Activated T-cell treated with anti-CD3 and anti-CD28 coated beads, Interleukin-2, amount 50 U/mL, for 24 hours (primary cell): ENCODE data around the gene KIAA0930.
A peak's percentile ranks its signal among the peaks of the same experiment; 100 is the strongest.

Experiments used
- DNase-seq: peaks from one replicate; pipeline ENCODE4 v3.0.0-alpha.2; 2020
- H3K27ac Mint-ChIP-seq: 2 replicates; pipeline ENCODE4 v1.8.0; 2020; ENCODE audit warnings: mild to moderate bottlenecking, mixed read lengths
- H3K27me3 Mint-ChIP-seq: 2 replicates; pipeline ENCODE4 v1.8.0; 2020; ENCODE audit warnings: mixed read lengths
- H3K36me3 Mint-ChIP-seq: 2 replicates; pipeline ENCODE4 v1.8.0; 2020; ENCODE audit warnings: low read depth, mixed read lengths
- H3K4me1 Mint-ChIP-seq: 2 replicates; pipeline ENCODE4 v1.8.0; 2020; ENCODE audit warnings: low read depth, mixed read lengths
- H3K4me3 Mint-ChIP-seq: 2 replicates; pipeline ENCODE4 v1.8.0; 2020; ENCODE audit warnings: mild to moderate bottlenecking, moderate library complexity, mixed read lengths
- H3K9me3 Mint-ChIP-seq: 2 replicates; pipeline ENCODE4 v1.8.0; 2020; ENCODE audit warnings: mixed read lengths

The KIAA0930 gene

DNA sequence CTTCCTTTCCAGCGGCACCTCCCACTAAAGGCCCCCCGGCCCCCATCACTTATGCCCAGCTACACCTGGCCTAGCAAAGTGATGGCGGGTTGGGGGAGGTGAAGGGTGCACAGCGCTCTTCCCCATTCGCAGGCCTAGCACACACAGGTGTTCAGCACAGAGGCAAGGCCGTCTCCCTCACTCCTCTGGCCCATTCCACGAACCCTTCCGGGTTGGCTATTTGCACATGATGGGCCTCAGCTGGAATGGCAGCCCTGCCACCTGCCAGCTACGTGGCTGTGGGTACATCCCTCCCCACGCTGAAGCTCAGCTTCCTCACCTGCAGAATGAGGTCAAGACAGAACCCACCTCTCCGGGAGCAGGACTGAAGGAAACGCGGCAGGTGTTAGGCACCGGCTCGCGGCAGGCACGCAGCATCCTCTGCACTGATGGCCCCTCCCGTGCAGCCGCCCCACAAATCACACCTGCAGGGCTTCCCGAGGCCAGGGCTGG lies 4.8 kb downstream of the KIAA0930 start:
- Mint-ChIP-seq H3K36me3 (peaks cover 24% of the 10 kb centered on the region), H3K4me3 (no peak overlapping the region), H3K27ac (no peak overlapping the region), H3K27me3 (no peaks in the 10 kb centered on the region), H3K4me1 (peaks cover 22% of the 10 kb centered on the region), H3K9me3 (no peaks in the 10 kb centered on the region)
- no peak for DNase-seq

DNA sequence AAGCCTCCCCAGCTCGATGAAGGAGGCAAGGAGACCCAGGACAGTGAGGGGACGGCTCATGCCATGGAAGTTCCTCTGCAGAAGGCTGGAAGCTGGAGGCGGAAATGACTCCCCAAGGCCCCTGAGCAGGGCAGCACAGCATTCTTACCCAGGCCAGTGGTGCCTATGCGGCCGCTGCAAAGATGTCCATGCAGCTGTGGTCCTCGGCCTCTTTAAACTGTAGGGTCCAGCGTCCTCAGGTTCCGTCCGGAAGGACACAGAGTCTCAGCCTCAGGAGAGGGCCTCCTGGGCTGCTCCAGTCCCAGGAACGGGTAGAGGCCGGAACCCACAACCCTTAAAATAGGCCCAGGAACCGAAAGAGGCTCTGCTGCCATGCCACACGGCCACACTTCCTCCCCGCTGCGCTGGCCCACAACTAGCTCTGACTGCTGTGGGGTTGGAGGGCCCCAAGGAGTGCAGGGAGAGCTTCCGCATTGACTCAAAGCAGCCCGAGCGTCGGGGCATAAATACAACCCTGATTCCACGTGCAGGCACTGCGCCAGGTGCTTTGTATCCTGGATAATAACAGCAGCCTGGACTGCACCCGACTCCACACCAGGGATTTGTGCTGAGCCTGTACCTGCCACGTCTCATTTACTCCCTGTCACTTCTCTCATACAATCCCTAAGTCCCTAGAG lies 5.5 kb downstream of the KIAA0930 start:
- peaks cover 22% of the 10 kb centered on the region for H3K4me1 Mint-ChIP-seq
- no peak for DNase-seq
- H3K4me3 Mint-ChIP-seq: no peak overlapping the region
- no peaks in the 10 kb centered on the region for H3K9me3 Mint-ChIP-seq
- no peaks in the 10 kb centered on the region for H3K27me3 Mint-ChIP-seq
- H3K36me3 Mint-ChIP-seq: peaks cover 24% of the 10 kb centered on the region
- H3K27ac Mint-ChIP-seq: no peak overlapping the region

DNA sequence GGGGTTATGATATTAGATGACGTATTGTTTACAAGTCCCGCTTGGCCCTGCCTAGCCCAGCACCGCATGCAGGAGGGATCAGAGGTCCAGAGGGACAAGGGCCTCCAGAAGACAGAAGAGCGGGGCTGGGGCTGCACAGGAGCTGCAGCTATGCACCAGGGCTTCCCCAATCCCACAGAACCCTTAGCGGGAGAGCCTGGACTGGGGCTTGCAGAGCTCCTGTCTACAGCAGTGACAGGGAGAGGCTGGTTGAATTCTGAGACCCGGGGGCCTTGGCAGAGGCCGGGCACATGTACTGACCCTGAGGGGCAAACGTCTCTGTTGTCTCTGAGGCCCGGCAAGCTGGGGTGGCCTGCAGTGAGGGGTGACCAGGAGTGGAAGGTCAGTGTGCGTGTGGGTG lies 6.9 kb downstream of the KIAA0930 start:
- Mint-ChIP-seq H3K4me1 (peaks cover 10% of the 10 kb centered on the region), H3K27ac (no peak overlapping the region), H3K36me3 (peaks cover 19% of the 10 kb centered on the region), H3K4me3 (no peak overlapping the region), H3K9me3 (no peaks in the 10 kb centered on the region), H3K27me3 (no peaks in the 10 kb centered on the region)
- DNase-seq: no peak

DNA sequence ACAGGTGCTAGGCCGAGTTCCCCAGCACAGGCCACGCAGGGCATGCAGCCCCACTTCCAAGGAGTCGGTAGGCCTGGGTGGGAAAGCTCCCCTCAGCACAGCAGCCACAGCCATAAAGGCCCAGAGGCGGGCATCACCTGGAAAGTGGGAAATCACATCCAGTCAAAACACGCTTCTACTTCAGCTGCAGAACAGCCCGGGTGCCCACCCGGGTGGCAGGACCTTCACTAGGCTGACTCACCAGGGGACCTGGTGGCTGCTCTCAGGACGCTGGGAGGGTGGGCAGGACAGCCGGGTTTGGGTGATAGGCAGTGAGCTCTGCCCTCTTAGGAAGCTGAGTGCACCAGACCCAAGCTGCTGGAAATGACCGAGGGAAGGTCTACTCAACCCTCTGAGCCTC lies 7.3 kb downstream of the KIAA0930 start:
- Mint-ChIP-seq H3K4me1 (peaks cover 8% of the 10 kb centered on the region), H3K27ac (no peak overlapping the region), H3K36me3 (peaks cover 15% of the 10 kb centered on the region), H3K27me3 (no peaks in the 10 kb centered on the region), H3K9me3 (no peaks in the 10 kb centered on the region), H3K4me3 (no peak overlapping the region)
- no peak for DNase-seq

DNA sequence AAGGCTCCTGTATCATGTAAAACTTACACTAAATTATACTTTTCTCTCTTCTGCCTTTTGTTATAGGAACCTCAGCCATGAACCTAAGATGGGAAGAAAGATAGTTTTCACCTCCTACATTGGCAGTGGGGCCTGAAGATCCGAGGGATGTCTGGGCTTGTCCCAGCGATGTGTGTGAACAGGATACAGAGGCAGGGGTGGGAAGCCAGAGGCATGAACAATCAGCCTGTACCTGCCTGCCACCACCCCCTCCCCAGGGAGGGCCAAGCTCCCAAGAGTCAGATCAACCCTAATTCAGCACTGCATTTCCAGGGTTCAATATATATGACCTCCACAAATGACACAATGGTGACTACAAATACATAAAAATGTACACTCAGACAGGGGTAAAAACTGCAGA lies 9.4 kb downstream of the KIAA0930 start:
- Mint-ChIP-seq H3K9me3 (no peaks in the 10 kb centered on the region), H3K36me3 (peaks cover 4% of the 10 kb centered on the region), H3K4me1 (peaks cover 1% of the 10 kb centered on the region), H3K27ac (no peak overlapping the region), H3K27me3 (no peaks in the 10 kb centered on the region), H3K4me3 (no peak overlapping the region)
- DNase-seq: no peak

DNA sequence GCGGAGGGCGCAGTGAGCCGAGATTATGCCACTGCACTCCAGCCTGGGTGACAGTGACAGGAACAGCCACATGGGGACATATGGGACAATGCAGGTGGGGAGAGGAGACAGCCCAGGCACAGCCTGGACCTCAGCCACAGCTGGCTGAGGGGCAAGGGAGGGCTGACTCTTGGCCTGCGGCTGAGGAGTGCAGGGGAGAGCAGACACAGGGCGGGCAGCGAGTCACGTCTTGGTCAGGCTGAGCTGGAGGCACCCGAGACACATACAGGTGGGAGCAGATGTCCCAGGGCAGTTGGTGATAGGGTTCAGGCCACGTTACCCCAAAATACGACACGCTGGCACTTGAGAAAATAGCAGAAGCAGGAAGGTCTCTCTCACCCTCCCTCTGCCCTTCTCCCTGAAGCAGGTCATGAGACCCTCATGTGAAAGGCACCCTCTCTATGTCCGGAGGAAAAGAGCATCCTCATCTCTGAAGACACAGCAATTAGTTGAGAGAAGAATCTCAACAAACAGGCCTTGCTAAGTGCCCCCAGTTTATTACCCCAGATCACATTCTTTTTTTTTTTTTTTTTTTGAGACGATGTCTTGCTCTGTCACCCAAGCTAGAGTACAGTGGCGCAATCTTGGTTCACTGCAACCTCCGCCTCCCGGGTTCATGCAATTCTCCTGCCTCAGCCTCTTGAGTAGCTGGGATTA lies 10.5 kb downstream of the KIAA0930 start:
- no peak for DNase-seq
- Mint-ChIP-seq H3K36me3 (peaks cover 3% of the 10 kb centered on the region), H3K27ac (no peak overlapping the region), H3K27me3 (no peaks in the 10 kb centered on the region), H3K4me1 (peaks cover 1% of the 10 kb centered on the region), H3K4me3 (no peak overlapping the region), H3K9me3 (no peaks in the 10 kb centered on the region)

DNA sequence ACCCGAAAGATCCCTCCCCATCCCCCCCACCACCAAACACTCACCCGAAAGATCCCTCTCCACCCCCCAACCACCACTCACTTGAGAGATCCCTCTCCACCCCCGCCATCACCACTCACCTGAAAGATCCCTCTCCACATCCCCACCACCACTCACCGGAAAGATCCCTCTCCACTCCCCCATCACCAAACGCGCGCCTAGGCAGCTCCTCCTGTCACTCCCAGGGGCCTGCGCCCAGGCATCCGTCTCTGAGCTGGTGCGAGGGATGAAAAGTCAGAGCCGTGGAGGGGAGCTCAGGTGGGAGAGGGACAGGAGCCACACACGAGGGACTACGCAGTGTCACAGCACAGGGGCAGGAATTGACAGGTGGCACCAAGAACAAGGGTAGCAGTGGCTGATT lies 11.5 kb downstream of the KIAA0930 start:
- H3K4me1 Mint-ChIP-seq: peaks cover 1% of the 10 kb centered on the region
- DNase-seq: no peak
- no peaks in the 10 kb centered on the region for H3K9me3 Mint-ChIP-seq
- no peak overlapping the region for H3K4me3 Mint-ChIP-seq
- no peaks in the 10 kb centered on the region for H3K27me3 Mint-ChIP-seq
- H3K36me3 Mint-ChIP-seq: peaks cover 3% of the 10 kb centered on the region
- H3K27ac Mint-ChIP-seq: no peak overlapping the region

DNA sequence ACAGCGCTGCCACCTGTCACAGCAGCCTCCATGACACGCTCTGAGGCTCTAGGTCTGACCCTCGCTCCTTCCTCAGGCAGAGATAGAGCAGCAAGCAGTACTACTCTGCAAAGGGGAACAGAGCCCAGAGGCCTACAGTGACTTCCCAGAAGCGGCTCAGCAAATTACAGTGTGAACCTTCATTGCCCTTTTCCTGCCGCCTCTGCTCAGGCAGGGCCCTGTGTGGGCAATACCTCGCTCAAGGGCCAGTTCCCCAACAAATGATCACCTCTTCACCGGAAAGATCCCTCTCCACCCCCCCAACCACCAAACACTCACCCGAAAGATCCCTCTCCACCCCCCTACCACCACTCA lies 12.3 kb downstream of the KIAA0930 start:
- no peaks in the 10 kb centered on the region for H3K27me3 Mint-ChIP-seq
- H3K4me3 Mint-ChIP-seq: no peak overlapping the region
- H3K36me3 Mint-ChIP-seq: no peaks in the 10 kb centered on the region
- H3K27ac Mint-ChIP-seq: no peak overlapping the region
- H3K4me1 Mint-ChIP-seq: peaks cover 1% of the 10 kb centered on the region
- no peaks in the 10 kb centered on the region for H3K9me3 Mint-ChIP-seq
- no peak for DNase-seq

DNA sequence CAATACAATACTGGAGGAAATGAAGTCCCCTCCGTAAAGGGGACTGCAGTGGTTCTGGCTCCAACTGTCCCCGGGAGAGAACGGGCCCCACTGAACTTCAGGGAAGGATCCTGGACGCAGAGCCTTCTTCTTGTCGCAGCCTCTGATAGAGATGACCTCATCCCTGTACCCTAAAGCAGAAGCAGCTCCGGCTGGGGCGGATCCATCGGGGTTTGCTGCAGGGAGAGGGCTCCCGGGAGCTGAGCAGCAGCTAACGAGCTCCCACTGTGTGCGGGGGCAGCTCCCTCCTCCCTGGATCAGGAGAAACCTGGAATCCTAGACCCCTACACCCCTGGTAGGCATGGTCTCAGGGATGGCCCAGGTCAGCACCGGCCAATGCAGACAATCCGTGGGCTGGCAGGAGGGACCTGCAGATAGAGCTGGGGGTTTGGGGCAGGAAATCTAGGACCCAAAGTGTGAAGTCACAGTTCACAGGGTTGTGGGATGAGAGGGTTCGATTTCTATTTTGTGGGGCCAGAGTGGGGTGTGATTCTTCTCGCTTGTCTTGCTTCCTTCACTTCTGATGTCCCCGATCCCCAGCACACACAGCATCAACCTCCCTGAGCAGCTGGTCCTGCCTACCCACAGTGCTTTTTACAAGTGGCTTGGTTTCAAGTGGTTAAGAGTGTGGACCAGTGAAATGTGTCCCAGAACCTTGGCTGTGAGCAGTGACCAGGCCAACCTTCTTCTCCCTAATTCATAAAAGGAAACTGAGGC lies 12.9 kb downstream of the KIAA0930 start:
- H3K4me1 Mint-ChIP-seq: peaks cover 5% of the 10 kb centered on the region
- no peak overlapping the region for H3K4me3 Mint-ChIP-seq
- DNase-seq: no peak
- H3K27ac Mint-ChIP-seq: no peak overlapping the region
- H3K36me3 Mint-ChIP-seq: no peaks in the 10 kb centered on the region
- no peaks in the 10 kb centered on the region for H3K9me3 Mint-ChIP-seq
- no peaks in the 10 kb centered on the region for H3K27me3 Mint-ChIP-seq

DNA sequence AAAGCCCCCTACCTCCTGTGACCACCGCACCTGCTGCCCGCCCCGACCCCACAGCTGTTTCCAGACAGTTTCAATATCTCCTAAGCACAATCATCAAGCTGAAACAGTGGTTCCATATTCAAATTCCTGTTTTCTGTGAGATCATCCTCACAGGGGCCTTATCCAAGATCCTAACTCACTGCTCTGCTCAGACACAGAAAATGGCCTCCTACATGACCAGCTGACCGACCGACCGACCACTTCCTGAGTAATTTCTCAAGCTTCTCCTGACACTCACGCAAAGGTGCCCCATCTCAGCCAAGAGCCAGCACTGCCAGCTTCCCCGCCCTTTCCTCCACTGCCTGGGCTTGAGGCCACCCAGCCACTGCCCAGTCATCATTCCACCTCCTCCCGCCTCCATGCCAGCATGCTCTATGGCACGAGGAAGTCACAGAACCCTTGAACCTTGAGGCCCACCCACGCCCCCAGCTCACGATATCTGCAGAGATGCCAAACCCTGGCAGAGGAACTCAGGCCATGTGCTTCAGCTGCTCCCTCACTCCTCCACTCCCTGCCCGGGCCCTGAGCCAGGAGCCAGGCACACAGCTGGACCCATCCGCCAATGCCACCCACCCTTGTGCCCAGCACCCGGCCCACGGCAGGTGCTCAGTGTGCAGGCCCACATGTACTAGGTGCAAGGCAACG lies 14.0 kb downstream of the KIAA0930 start:
- DNase-seq: no peak
- H3K9me3 Mint-ChIP-seq: no peaks in the 10 kb centered on the region
- peak overlapping the region; percentile 50 for H3K27ac Mint-ChIP-seq
- no peaks in the 10 kb centered on the region for H3K36me3 Mint-ChIP-seq
- no peaks in the 10 kb centered on the region for H3K27me3 Mint-ChIP-seq
- peaks cover 9% of the 10 kb centered on the region for H3K4me1 Mint-ChIP-seq
- H3K4me3 Mint-ChIP-seq: no peak overlapping the region

DNA sequence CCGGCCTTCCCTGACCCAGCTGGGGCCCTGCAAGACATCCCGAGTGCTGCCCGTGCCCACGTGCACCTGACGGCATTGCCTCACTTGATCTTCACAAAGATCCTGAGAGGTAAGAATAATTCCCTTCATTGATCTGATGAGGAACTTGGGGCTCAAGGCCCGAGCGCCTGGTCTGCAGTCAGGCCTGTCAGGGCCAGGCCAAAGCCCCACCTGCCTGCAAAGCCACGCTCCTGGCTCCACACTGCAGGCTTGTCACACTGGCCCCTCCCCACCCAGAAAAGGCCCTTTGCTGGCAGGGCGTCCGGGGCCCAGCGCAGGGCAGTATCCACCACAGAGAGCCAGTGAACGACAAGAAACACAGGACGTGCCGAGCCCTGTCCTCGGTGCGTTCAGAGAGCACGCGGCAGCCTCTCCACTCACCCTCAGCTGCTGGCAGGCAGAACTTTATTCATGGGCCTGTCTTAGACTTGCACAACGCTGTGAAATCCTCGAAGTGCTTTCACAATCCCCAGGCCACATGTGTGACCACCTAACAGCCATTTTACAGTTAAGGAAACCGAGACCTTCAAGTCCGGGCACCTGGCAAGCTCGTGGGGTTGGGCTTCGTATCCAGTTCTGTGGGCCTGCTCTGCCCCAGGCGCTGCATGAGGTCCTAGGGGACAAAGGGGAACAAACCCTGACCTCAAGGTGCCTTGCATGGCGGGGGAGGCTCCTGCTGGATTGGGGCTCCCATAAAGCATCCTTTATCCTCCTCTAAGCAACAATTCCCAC lies 14.8 kb downstream of the KIAA0930 start:
- no peak for DNase-seq
- Mint-ChIP-seq H3K36me3 (no peaks in the 10 kb centered on the region), H3K4me1 (peaks cover 9% of the 10 kb centered on the region), H3K9me3 (no peaks in the 10 kb centered on the region), H3K27ac (no peak overlapping the region), H3K4me3 (no peak overlapping the region), H3K27me3 (no peaks in the 10 kb centered on the region)

DNA sequence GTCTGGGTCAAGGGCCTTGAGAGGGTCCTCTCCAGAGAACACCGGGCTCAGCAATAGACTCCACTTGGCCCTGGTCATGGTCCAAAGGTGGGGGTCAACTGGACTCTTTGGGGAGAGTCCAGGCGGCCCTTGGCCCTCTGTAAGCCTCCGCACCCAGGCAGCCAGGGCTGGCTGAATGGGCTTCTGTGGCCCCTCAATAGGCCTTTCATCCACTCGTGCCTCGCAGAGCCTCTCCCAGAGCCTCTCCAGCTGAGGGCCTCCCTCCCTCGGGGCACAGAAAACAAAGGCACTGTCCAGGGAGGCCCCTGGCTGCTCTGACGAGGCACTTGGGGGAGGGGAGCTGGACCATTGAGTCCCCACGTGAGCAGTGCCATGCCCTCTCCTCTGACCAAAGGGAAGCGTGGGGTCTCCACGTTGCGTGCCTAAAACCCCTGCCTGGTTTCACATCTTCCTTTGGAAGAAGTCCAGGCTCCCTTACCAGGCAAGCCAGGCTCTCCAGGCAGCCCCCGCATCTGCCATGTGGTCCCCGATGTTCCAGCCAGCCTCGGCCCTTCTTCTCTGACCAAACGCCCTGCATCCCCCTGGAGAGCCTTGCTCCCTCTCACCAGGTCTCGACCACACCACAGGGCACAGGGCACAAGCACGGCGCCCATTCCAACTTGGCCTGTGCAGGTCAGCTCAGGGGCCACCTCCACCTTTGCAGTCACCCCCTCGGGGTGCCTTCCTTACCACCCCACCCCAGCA lies 15.5 kb downstream of the KIAA0930 start:
- Mint-ChIP-seq H3K4me3 (no peak overlapping the region), H3K9me3 (no peaks in the 10 kb centered on the region), H3K27ac (no peak overlapping the region), H3K27me3 (no peaks in the 10 kb centered on the region), H3K4me1 (peaks cover 11% of the 10 kb centered on the region), H3K36me3 (no peaks in the 10 kb centered on the region)
- no peak for DNase-seq

DNA sequence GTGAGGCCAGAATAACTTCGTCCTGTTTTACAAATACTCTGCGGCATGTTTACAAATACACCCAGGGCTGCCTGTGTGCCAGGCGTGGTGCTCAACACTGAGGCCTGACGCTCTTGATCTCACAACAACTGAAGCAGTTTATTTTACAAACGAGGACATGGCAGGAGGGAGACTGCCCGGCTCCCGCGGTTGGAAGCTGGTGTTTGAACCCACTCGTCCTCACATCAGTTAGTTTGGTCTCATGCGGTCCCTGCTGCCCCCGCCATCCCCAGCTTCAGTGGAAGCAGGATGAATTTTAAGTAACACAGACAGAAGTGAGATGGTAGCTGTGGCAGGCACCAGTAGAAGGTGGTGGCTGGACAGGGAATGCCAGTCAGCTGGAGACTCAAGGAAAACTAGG lies 16.4 kb downstream of the KIAA0930 start:
- H3K4me1 Mint-ChIP-seq: peaks cover 15% of the 10 kb centered on the region
- no peak overlapping the region for H3K4me3 Mint-ChIP-seq
- DNase-seq: no peak
- H3K27ac Mint-ChIP-seq: no peak overlapping the region
- no peaks in the 10 kb centered on the region for H3K27me3 Mint-ChIP-seq
- H3K36me3 Mint-ChIP-seq: no peaks in the 10 kb centered on the region
- no peaks in the 10 kb centered on the region for H3K9me3 Mint-ChIP-seq
